ENCODE data around the gene TERT. TPM values are rescaled to one million over a fixed set of nuclear protein-coding genes. Genes with fewer than 3 reads are reported as not detected.

The TERT gene
- total and polyA plus RNA-seq, 12 donors = not detected

DNA sequence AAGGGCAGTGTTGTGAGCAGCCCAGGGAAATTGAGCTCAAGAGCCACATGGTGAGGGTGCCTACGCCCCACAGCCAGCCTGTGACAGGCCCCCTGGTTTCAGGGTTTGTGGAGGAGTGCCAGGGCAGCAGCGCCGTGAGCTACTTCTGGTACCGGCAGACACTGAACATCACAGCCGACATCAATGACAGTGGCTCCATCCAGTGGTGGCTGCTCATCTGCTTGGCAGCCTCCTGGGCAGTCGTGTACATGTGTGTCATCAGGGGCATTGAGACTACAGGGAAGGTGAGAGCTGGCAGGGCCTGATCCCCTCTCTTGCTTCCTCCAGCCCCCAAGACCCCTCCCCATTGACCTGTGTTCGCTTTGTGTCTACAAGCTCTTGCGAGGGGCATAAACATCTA, 59.5 kb downstream of the TERT start:
- H3K4me3 ChIP-seq = no peak overlapping the region
- no peak for DNase-seq
- no peaks in the 10 kb centered on the region for H3K4me1 ChIP-seq
- peaks cover 0 to 17% (median 0%) of the 10 kb centered on the region in 7 donors for H3K27me3 ChIP-seq
- 66 to 75% methylated on average over 8 of the region's 8 CpGs for WGBS, 2 donors
- no peak for TF ChIP-seq CTCF (IDR thresholded peaks at IDR 0.05)
- peaks cover 0 to 24% (median 15%) of the 10 kb centered on the region in 11 donors for H3K9me3 ChIP-seq
- H3K36me3 ChIP-seq = no peaks in the 10 kb centered on the region
- no peak overlapping the region for H3K27ac ChIP-seq
- ATAC-seq = no peak
- intact Hi-C loops (cut with DNase I) = loop anchor here in 1 of 10 donors (10.0 kb wide), 1 partner anchor 209 kb away; the partner anchor contains the start of gene SLC6A3

GRCh38 chr5:1232780-1233179, 62.1 kb downstream of the TERT start:
- Histone ChIP-seq H3K36me3 (no peaks in the 10 kb centered on the region), H3K27ac (no peak overlapping the region), H3K9me3 (peaks cover 0 to 24% (median 15%) of the 10 kb centered on the region in 11 donors), H3K27me3 (peaks cover 0 to 19% (median 4%) of the 10 kb centered on the region in 7 donors), H3K4me3 (no peak overlapping the region), H3K4me1 (no peaks in the 10 kb centered on the region)
- DNase-seq (no peak), ATAC-seq (no peak)
- TF ChIP-seq CTCF (IDR thresholded peaks at IDR 0.05) = no peak
- intact Hi-C loops (cut with DNase I) = loop anchor here in 1 of 10 donors (10.0 kb wide), 1 partner anchor 212 kb away; the partner anchor contains the start of gene SLC6A3
- 89 to 92% methylated on average over 25 of the region's 25 CpGs for WGBS, 2 donors

DNA sequence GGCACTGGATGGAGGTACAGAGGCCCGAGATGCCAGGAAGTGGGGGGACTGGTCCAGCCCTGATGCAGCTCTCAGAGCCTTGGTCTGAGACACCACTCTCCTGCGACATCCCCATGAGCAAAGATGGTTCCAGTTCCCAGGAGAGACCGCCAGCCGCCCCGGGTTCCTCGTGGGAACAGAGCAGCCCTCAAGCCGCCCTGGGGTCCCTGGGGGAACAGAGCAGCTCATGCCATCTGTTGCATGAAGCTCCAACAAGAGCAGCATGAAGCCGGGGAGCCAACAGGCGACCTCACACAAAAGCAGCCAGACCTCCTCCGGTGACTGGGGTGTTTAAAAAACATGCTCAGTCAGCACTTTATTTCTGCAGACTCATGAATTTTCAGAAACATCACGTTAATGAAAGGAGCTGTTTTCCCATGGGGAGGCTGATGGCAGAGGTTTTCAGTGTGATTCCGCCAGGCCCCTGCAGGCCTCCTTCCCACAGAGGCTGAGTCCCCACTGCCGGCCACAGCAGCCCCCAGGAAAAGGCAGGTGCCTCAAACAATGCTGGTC, 63.4 kb downstream of the TERT start:
- Histone ChIP-seq H3K27me3 (peaks cover 0 to 19% (median 4%) of the 10 kb centered on the region in 7 donors), H3K4me3 (no peak overlapping the region), H3K4me1 (no peaks in the 10 kb centered on the region), H3K36me3 (no peaks in the 10 kb centered on the region), H3K27ac (no peak overlapping the region), H3K9me3 (peaks cover 0 to 20% (median 14%) of the 10 kb centered on the region in 11 donors)
- no peak for TF ChIP-seq CTCF (IDR thresholded peaks at IDR 0.05)
- 70 to 73% methylated on average over 13 of the region's 13 CpGs for WGBS, 2 donors
- ATAC-seq = no peak
- intact Hi-C loops (cut with DNase I) = loop anchor here in 1 of 10 donors (10.0 kb wide), 1 partner anchor 213 kb away; the partner anchor contains the start of gene SLC6A3
- no peak for DNase-seq

- Histone ChIP-seq H3K27ac (no peak overlapping the region), H3K4me1 (no peaks in the 10 kb centered on the region), H3K27me3 (peaks cover 0 to 19% (median 4%) of the 10 kb centered on the region in 7 donors), H3K4me3 (no peak overlapping the region), H3K36me3 (no peaks in the 10 kb centered on the region), H3K9me3 (peaks cover 0 to 11% (median 6%) of the 10 kb centered on the region in 11 donors)
- intact Hi-C loops (cut with DNase I) = loop anchor here in 1 of 10 donors (10.0 kb wide), 1 partner anchor 214 kb away; the partner anchor contains the start of gene SLC6A3
- TF ChIP-seq CTCF (IDR thresholded peaks at IDR 0.05) = no peak
- 84 to 88% methylated on average over 17 of the region's 17 CpGs for WGBS, 2 donors
- ATAC-seq = no peak
- DNase-seq = no peak
These were observed 64.3 kb downstream of the TERT start for GRCh38 chr5:1230551-1230950.

Data from heart right ventricle (tissue), 16 donors.